T-cell (primary cell): ENCODE measurements around the gene RCE1. TPM values are rescaled to one million over a fixed set of nuclear protein-coding genes. Genes with fewer than 3 reads are reported as not detected.

Experiments used
- ATAC-seq, 4 experiments: fragments of 200-7000 bp in 3 of 4; fragments of 150-1000 bp in 1 of 4; cut with Tn5 transposase; replicated peaks in 1 of 4; 1 replicate in 3 of 4; 2 replicates in 1 of 4; pipeline ENCODE4 v1.10.0; 2021; ENCODE audit warnings: moderate library complexity in 3 of 4, mild to moderate bottlenecking in 2 of 4, moderate number of reproducible peaks in 1 of 4
- CTCF ChIA-PET, 2 donors: fragments of 300-600 bp; sonication (Branson Sonifier 250); formaldehyde crosslinking; loops; one replicate each; lab custom pipeline; 2022; ENCODE audit warnings: antibody characterized with exemption in 2 of 2; lab: Charles Lee
- POLR2A ChIA-PET, 2 donors: fragments of 300-600 bp; sonication (Branson Sonifier 250); formaldehyde crosslinking; loops; one replicate each; lab custom pipeline; 2022; ENCODE audit warnings: antibody characterized with exemption in 2 of 2; lab: Charles Lee
- DNase-seq, 35 experiments: peaks; one replicate each; pipeline versions ENCODE4 v3.0.0 to v3.0.0-alpha.2; 2013 to 2023
- H3K27ac ChIP-seq: one replicate; pipeline ENCODE4 v1.5.1; 2013; ENCODE audit warnings: low read length
- H3K27me3 ChIP-seq, 2 experiments: replicated peaks in 1 of 2; 1 replicate in 1 of 2; 2 replicates in 1 of 2; pipeline versions ENCODE4 v1.6.1 to v1.7.0; 2013; ENCODE audit warnings: low read length in 1 of 2, mixed read lengths in 1 of 2; ENCODE audit not compliant: control insufficient read depth in 2 of 2, insufficient read depth in 2 of 2; ENCODE audit errors: extremely low read depth in 1 of 2
- H3K36me3 ChIP-seq, 2 donors: 1 replicate in 1 of 2; 2 replicates in 1 of 2; pipeline versions ENCODE4 v1.6.1 to v1.7.0; 2013; ENCODE audit warnings: low read length in 1 of 2; ENCODE audit not compliant: control insufficient read depth in 2 of 2, insufficient read depth in 1 of 2; ENCODE audit errors: extremely low read depth in 1 of 2
- H3K4me1 ChIP-seq, 2 experiments: 1 replicate in 1 of 2; 2 replicates in 1 of 2; pipeline versions ENCODE4 v1.6.1 to v1.7.0; 2013; ENCODE audit warnings: low read length in 2 of 2, mixed read lengths in 1 of 2; ENCODE audit not compliant: insufficient read depth in 2 of 2, control insufficient read depth in 1 of 2; ENCODE audit errors: extremely low read depth in 1 of 2
- H3K4me3 ChIP-seq, 2 donors: 1 replicate in 1 of 2; 2 replicates in 1 of 2; pipeline versions ENCODE4 v1.5.1 to v1.7.0; 2013; ENCODE audit warnings: mild to moderate bottlenecking in 2 of 2, low read length in 1 of 2, moderate library complexity in 1 of 2; ENCODE audit not compliant: control insufficient read depth in 1 of 2; ENCODE audit errors: extremely low read depth in 1 of 2
- H3K9me3 ChIP-seq: 2 replicates; pipeline ENCODE4 v1.7.0; 2013
- H3K27ac Mint-ChIP-seq, 2 donors: one replicate each; pipeline ENCODE4 v1.8.0; 2020 to 2021; ENCODE audit warnings: mild to moderate bottlenecking in 2 of 2, mixed read lengths in 2 of 2
- H3K27me3 Mint-ChIP-seq, 2 donors: one replicate each; pipeline ENCODE4 v1.8.0; 2021 to 2022; ENCODE audit warnings: mixed read lengths in 2 of 2
- H3K36me3 Mint-ChIP-seq: one replicate; pipeline ENCODE4 v1.8.0; 2021; ENCODE audit warnings: mixed read lengths
- H3K4me1 Mint-ChIP-seq, 3 donors: one replicate each; pipeline ENCODE4 v1.8.0; 2020 to 2022; ENCODE audit warnings: mixed read lengths in 3 of 3, mild to moderate bottlenecking in 1 of 3
- H3K4me3 Mint-ChIP-seq, 3 donors: one replicate each; pipeline ENCODE4 v1.8.0; 2020 to 2022; ENCODE audit warnings: mild to moderate bottlenecking in 3 of 3, mixed read lengths in 3 of 3, moderate library complexity in 3 of 3
- H3K9me3 Mint-ChIP-seq, 3 donors: one replicate each; pipeline ENCODE4 v1.8.0; 2020 to 2022; ENCODE audit warnings: mixed read lengths in 3 of 3
- WGBS: methylation state at CpG from one replicate; pipeline ENCODE4 v1.1.5; 2013; ENCODE audit warnings: missing lambda C conversion rate; ENCODE audit not compliant: insufficient coverage; 5-methylcytosine and 5-hydroxymethylcytosine counted together
- total RNA-seq, 35 experiments: library from RNA in 6 of 35; stranded (reverse) in 6 of 35; fragments of 120-200 nt in 1 of 35; gene quantifications; one replicate each; pipeline versions ENCODE4 v1.2.1 to v1.2.4 and lab custom pipeline; 2013 to 2026

RCE1 gene
- total RNA-seq, 5 donors from 2014 or later (not counting 1 experiment from before 2014, with no cell fraction given) = 27.2 to 42.9 (median 34.1) TPM

DNA sequence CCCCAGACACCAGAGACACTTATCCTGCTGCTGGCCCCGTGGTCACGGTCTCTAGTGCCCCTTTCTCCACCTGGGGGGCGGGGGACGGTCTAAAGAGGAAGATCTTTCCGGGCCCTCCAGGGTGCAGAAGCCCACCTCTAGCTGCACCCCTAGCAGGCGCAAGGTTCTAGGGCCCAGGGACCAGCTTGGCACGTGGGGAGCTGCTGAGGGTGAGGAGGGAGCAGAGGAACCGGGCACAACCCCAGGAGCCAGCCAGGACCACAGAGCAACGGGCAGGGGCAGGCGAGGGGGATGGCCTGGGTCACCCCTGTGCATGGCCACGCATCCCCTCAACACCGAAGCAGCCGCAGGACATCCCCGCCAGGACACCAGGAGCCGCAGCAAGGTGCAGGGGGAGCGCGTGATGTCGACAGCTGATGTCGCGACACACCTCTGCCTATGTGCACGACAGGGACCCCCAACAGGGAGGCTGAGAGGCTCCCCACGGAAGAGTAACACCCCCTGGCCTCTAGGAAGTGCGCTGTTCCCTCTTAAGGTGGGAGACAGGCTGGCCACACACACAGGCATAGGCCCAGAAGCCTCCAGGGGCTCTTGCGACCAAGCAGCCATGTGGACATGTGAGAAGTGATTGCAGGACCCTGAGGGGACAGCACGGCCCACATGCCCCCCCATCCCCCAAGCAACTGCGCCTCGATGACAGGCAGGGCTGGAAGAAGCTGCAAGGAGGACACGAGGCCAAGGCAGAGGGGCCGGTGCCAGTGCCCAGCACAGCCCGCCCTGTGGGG, 18.7 kb downstream of the RCE1 start:
- Mint-ChIP-seq H3K27ac (no peak overlapping the region), H3K27me3 (no peaks in the 10 kb centered on the region), H3K4me1 (no peaks in the 10 kb centered on the region), H3K9me3 (no peaks in the 10 kb centered on the region), H3K4me3 (no peak overlapping the region), H3K36me3 (no peaks in the 10 kb centered on the region)
- Histone ChIP-seq H3K4me3 (no peak overlapping the region), H3K36me3 (peaks cover 0 to 5% of the 10 kb centered on the region in 2 donors), H3K27ac (no peak overlapping the region), H3K4me1 (peaks cover 0 to 5% of the 10 kb centered on the region in 2 experiments), H3K27me3 (peaks cover 0 to 2% of the 10 kb centered on the region in 2 experiments), H3K9me3 (no peaks in the 10 kb centered on the region)
- ATAC-seq = no peak
- ChIA-PET POLR2A (no interaction called here), CTCF (no interaction called here)
- 96% methylated on average over 21 of the region's 30 CpGs for WGBS
- no peak for DNase-seq

DNA sequence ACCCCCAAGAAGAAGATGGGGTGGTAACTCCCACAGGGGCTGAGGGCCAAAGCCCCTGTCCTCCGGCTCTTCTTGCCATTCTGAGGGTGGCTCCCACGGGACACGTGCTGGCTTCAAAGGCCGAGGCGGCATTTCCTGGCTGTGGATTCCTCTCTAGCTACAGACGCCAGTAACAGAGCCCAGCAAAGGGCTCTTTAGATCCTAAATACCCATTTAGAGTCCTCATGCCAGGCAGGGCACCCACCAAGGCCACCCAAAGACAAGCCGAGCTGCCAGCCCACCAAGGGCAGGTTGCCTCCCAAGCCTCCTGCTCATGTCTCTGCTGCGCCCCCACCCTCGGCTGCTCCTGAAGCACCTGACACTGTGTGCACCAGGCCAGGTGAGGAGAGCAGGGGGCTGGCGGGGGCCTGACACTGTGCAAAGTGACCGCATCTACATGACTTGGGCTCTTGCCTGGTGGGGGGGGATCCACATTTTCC, 19.4 kb downstream of the RCE1 start:
- POLR2A ChIA-PET = no interaction called here
- Histone ChIP-seq H3K4me1 (peaks cover 0 to under 1% of the 10 kb centered on the region in 2 experiments), H3K36me3 (peaks cover 0 to 5% of the 10 kb centered on the region in 2 donors), H3K27me3 (no peaks in the 10 kb centered on the region), H3K27ac (no peak overlapping the region), H3K9me3 (no peaks in the 10 kb centered on the region), H3K4me3 (no peak overlapping the region)
- Mint-ChIP-seq H3K36me3 (no peaks in the 10 kb centered on the region), H3K9me3 (no peaks in the 10 kb centered on the region), H3K4me1 (no peaks in the 10 kb centered on the region), H3K27me3 (no peaks in the 10 kb centered on the region), H3K27ac (no peak overlapping the region), H3K4me3 (no peak overlapping the region)
- ATAC-seq (no peak), DNase-seq (no peak)
- CTCF ChIA-PET = no interaction called here
- 95% methylated on average over 11 of the region's 11 CpGs for WGBS

DNA sequence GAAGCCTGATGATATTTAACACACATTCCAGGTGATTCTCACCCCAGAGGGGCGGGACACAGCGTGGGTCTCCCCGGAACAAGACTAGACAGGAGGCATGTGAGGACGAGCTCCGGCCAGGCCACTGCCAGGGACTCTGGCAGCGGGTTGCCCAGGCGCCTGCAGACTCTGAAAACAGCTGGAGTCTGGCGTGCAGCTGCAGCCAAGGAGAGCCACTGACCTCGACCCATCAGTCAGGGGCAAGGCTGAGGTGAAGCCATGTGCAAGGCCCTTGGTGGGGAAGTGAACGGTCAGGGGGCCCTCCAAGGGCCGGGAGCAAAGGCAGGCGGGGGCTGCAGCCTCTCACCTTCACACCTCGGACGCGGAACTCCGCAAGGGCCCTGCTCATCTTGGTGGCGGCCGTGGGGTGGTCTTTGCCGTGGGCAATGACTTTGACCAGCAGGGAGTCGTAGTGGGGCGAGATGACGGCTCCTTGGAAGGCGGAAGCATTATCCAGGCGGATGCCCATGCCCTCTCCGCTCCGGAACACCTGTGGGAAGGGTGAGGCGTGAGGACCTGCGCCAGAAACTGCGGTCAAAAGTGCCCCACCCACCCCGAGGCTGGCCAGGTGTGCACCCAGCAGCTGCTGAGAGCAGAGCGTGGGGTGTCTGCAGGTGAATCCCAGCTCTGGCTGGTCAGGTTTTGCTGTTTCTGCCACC, 20.3 kb downstream of the RCE1 start:
- H3K4me1 ChIP-seq = peaks cover 0 to 3% of the 10 kb centered on the region in 2 experiments
- no peaks in the 10 kb centered on the region for H3K9me3 ChIP-seq
- H3K27me3 ChIP-seq = no peaks in the 10 kb centered on the region
- H3K36me3 ChIP-seq = peaks cover 0 to 5% of the 10 kb centered on the region in 2 donors
- Mint-ChIP-seq H3K4me3 (no peak overlapping the region), H3K9me3 (no peaks in the 10 kb centered on the region), H3K36me3 (no peaks in the 10 kb centered on the region), H3K27ac (no peak overlapping the region), H3K27me3 (no peaks in the 10 kb centered on the region), H3K4me1 (peaks cover 2 to 3% (median 2%) of the 10 kb centered on the region in 3 donors)
- no peak overlapping the region for H3K27ac ChIP-seq
- POLR2A ChIA-PET = no interaction called here
- no peak for ATAC-seq
- CTCF ChIA-PET = no interaction called here
- DNase-seq = no peak
- H3K4me3 ChIP-seq = no peak overlapping the region
- WGBS = 89% methylated on average over 25 of the region's 31 CpGs

DNA sequence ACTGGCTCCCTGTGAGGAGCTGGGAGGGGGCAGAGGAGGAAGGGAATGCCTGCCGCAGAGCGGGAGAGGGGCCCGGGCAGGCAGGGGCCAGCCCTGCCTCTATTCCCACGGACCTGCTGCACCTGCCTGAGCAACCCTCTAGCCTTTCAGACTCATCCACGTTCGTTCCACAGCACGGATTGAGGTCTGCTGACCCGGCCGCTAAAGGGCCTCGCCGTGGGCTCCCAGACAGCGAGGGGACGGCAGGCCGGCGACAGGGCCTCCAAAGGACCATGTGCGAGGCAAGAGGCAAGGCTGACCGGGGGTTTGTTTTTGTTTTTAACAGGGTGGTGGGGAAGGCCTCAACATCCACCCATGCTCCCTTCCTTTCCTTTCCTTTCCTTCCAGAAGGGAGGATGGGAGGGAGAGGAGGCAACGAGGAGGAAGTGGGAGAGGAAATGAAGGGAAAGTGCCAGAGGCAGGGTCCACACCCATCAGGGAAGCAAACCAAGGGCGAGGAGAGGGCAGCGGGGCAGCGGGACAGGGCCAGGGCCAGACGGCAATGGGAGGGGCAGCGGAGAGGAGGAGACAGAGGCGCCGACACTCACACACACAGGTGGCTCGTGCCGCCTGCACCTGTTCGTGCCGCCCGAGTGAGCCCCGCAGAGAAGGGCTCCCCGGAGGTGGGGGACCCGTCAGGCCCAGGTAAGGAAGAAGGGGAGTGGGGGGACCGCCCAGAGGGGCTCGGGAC, 21.1 kb downstream of the RCE1 start:
- H3K4me1 ChIP-seq = peaks cover 0 to 9% of the 10 kb centered on the region in 2 experiments
- ATAC-seq = no peak
- DNase-seq = no peak
- Mint-ChIP-seq H3K27ac (no peak overlapping the region), H3K9me3 (no peaks in the 10 kb centered on the region), H3K4me1 (peaks cover 6 to 11% (median 7%) of the 10 kb centered on the region in 3 donors), H3K36me3 (no peaks in the 10 kb centered on the region), H3K4me3 (no peak overlapping the region), H3K27me3 (no peaks in the 10 kb centered on the region)
- no peak overlapping the region for H3K27ac ChIP-seq
- H3K36me3 ChIP-seq = peaks cover 0 to 5% of the 10 kb centered on the region in 2 donors
- ChIA-PET CTCF (no interaction called here), POLR2A (no interaction called here)
- no peaks in the 10 kb centered on the region for H3K9me3 ChIP-seq
- no peaks in the 10 kb centered on the region for H3K27me3 ChIP-seq
- 90% methylated on average over 14 of the region's 35 CpGs for WGBS
- H3K4me3 ChIP-seq = no peak overlapping the region

DNA sequence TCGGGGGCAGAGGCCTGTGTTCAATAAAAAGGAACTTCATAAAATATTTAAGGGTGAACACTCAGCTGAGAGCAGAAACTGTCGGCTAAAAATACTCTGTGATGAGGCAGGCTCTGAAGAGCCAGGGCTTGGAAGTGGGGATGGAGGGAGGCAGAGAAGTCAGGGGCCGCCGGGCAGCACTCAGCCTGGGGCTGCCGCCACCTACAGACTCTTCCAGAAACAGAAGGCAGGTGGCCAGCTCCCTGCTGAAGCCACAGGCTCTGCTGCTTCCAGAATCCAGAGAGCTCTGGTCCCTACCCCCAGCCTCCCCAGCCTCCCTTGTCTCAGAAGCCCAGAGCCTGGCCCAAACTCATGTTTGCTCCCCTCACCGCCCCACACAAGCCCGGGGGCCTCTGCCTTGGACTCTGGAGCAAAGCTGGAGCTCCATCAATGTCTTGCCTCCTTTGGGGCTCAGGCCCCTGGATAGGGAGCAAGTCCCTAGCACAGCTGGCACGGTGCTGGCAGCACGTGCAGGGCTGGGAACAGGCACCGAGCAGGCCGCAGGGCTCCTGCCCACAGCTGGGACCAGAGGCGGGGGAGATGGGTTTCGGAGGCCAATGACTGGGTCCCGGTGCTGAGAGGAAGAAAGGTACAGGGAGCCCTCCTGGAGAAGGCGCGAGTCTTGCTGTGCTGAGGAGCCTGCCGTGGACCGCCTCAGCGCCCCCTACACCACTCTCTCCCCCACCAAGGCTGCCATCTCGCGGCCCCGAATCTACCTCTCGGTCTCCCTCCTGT, 21.9 kb downstream of the RCE1 start:
- H3K4me1 Mint-ChIP-seq = peaks cover 7 to 13% (median 7%) of the 10 kb centered on the region in 3 donors
- Histone ChIP-seq H3K4me1 (peaks cover 0 to 9% of the 10 kb centered on the region in 2 experiments), H3K27ac (no peak overlapping the region), H3K9me3 (no peaks in the 10 kb centered on the region), H3K27me3 (no peaks in the 10 kb centered on the region), H3K4me3 (no peak overlapping the region), H3K36me3 (peaks cover 0 to 5% of the 10 kb centered on the region in 2 donors)
- H3K27me3 Mint-ChIP-seq = no peaks in the 10 kb centered on the region
- 86% methylated on average over 17 of the region's 23 CpGs for WGBS
- CTCF ChIA-PET = no interaction called here
- H3K36me3 Mint-ChIP-seq = no peaks in the 10 kb centered on the region
- ATAC-seq = no peak
- no peaks in the 10 kb centered on the region for H3K9me3 Mint-ChIP-seq
- POLR2A ChIA-PET = no interaction called here
- no peak for DNase-seq
- no peak overlapping the region for H3K4me3 Mint-ChIP-seq
- H3K27ac Mint-ChIP-seq = no peak overlapping the region

DNA sequence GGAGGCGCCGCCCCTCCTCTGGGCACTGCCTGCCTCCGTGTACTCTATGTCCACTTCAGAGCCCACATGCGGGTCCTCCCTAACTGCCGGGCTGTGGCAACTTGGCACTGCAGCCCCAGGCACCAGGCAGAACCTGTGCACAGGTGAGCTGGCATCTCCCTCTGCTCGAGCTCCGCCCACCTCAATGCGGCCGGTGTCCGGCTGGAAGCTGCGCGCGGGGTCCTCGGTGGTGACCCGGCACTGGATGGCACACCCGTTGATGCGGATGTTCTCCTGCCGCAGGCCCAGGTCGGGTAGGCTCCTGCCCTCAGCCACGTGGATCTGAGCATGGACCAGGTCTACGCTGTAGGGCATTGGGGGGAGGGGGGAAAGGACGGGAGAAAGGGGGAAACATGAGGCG, 22.8 kb downstream of the RCE1 start:
- H3K27ac ChIP-seq = no peak overlapping the region
- POLR2A ChIA-PET = no interaction called here
- peaks cover 0 to 5% of the 10 kb centered on the region in 2 donors for H3K36me3 ChIP-seq
- H3K36me3 Mint-ChIP-seq = no peaks in the 10 kb centered on the region
- no peak for DNase-seq
- no peaks in the 10 kb centered on the region for H3K27me3 Mint-ChIP-seq
- 95% methylated on average over 22 of the region's 23 CpGs for WGBS
- peaks cover 7 to 13% (median 7%) of the 10 kb centered on the region in 3 donors for H3K4me1 Mint-ChIP-seq
- H3K9me3 Mint-ChIP-seq = no peaks in the 10 kb centered on the region
- no peak overlapping the region for H3K4me3 ChIP-seq
- no peak overlapping the region for H3K27ac Mint-ChIP-seq
- no peaks in the 10 kb centered on the region for H3K9me3 ChIP-seq
- H3K4me3 Mint-ChIP-seq = no peak overlapping the region
- no peaks in the 10 kb centered on the region for H3K27me3 ChIP-seq
- ATAC-seq = no peak
- peaks cover 0 to 9% of the 10 kb centered on the region in 2 experiments for H3K4me1 ChIP-seq
- CTCF ChIA-PET = no interaction called here
